GM23338 (cell line): ENCODE results near the gene CEACAM5. TPM values are rescaled to one million over a fixed set of nuclear protein-coding genes. Genes with fewer than 3 reads are reported as not detected.

Source experiments
- ATAC-seq: fragments of 200-7000 bp; cut with Tn5 transposase; 3 replicates; pipeline ENCODE4 v1.9.1; 2020
- DNase-seq: peaks from one replicate; pipeline ENCODE4 v3.0.0-alpha.2; 2015; ENCODE audit warnings: low spot score
- H2AFZ ChIP-seq: fragments of 200-600 bp; sonication (generic); 2 replicates; pipeline ENCODE4 v1.8.0; 2016; ENCODE audit warnings: antibody characterized with exemption, mild to moderate bottlenecking, moderate library complexity
- H3F3A ChIP-seq: fragments of 200-600 bp; sonication (generic); replicated peaks from 2 replicates; pipeline ENCODE4 v1.8.0; 2017; ENCODE audit warnings: antibody characterized with exemption, mixed run types, low read depth
- H3K27ac ChIP-seq: fragments of 200-600 bp; sonication (generic); 2 replicates; pipeline ENCODE4 v1.6.1; 2016; ENCODE audit warnings: low read depth
- H3K27me3 ChIP-seq: fragments of 200-600 bp; sonication (generic); 2 replicates; pipeline ENCODE4 v1.8.0; 2016; ENCODE audit warnings: mild to moderate bottlenecking, mixed run types, moderate library complexity; ENCODE audit not compliant: insufficient read depth
- H3K36me3 ChIP-seq: fragments of 200-600 bp; sonication (generic); 2 replicates; pipeline ENCODE4 v1.8.0; 2016; ENCODE audit warnings: mild to moderate bottlenecking; ENCODE audit not compliant: insufficient read depth
- H3K4me1 ChIP-seq: fragments of 200-600 bp; sonication (generic); 2 replicates; pipeline ENCODE4 v1.8.0; 2016; ENCODE audit warnings: mild to moderate bottlenecking, moderate library complexity; ENCODE audit not compliant: insufficient read depth
- H3K4me2 ChIP-seq: fragments of 200-600 bp; sonication (generic); 2 replicates; pipeline ENCODE4 v1.7.1; 2017; ENCODE audit warnings: mixed run types
- H3K4me3 ChIP-seq: fragments of 200-600 bp; sonication (generic); 2 replicates; pipeline ENCODE4 v1.6.1; 2016; ENCODE audit warnings: mixed run types
- H3K79me2 ChIP-seq: fragments of 200-600 bp; sonication (generic); replicated peaks from 2 replicates; pipeline ENCODE4 v1.8.0; 2017; ENCODE audit warnings: mild to moderate bottlenecking; ENCODE audit not compliant: insufficient read depth
- H3K9me2 ChIP-seq: fragments of 200-600 bp; sonication (generic); 2 replicates; pipeline ENCODE4 v1.8.0; 2017; ENCODE audit not compliant: insufficient read depth
- H4K20me1 ChIP-seq: fragments of 200-600 bp; sonication (generic); replicated peaks from 2 replicates; pipeline ENCODE4 v1.8.0; 2017; ENCODE audit warnings: mild to moderate bottlenecking; ENCODE audit not compliant: insufficient read depth
- H3K27ac Mint-ChIP-seq: 2 replicates; pipeline ENCODE4 v1.8.0; 2020; ENCODE audit warnings: inconsistent platforms, mild to moderate bottlenecking, moderate library complexity, mixed read lengths
- H3K27me3 Mint-ChIP-seq: 3 replicates; pipeline ENCODE4 v1.8.0; 2022; ENCODE audit warnings: low read depth, mild to moderate bottlenecking, moderate library complexity, mixed read lengths, inconsistent platforms; ENCODE audit not compliant: insufficient read depth, poor library complexity
- H3K36me3 Mint-ChIP-seq: 3 replicates; pipeline ENCODE4 v1.8.0; 2021; ENCODE audit warnings: low read depth, mild to moderate bottlenecking, inconsistent platforms, moderate library complexity, mixed read lengths
- H3K4me1 Mint-ChIP-seq: 3 replicates; pipeline ENCODE4 v1.8.0; 2020; ENCODE audit warnings: mild to moderate bottlenecking, inconsistent platforms, mixed read lengths
- H3K4me3 Mint-ChIP-seq: 3 replicates; pipeline ENCODE4 v1.8.0; 2021; ENCODE audit warnings: moderate library complexity, mild to moderate bottlenecking, inconsistent platforms, mixed read lengths
- H3K9me3 Mint-ChIP-seq: 3 replicates; pipeline ENCODE4 v1.8.0; 2020; ENCODE audit warnings: moderate library complexity, mild to moderate bottlenecking, inconsistent platforms, mixed read lengths
- CREB1 ChIP-seq: fragments of 250-450 bp; sonication (Bioruptor Pico); IDR thresholded peaks from 2 replicates; pipeline ENCODE4 v1.5.0; 2020; ENCODE audit warnings: low read depth, mild to moderate bottlenecking, moderate library complexity
- CTCF ChIP-seq, 2 experiments: fragments of 200-600 bp in 1 of 2; sonication (generic) in 1 of 2; conservative IDR thresholded peaks; 2 replicates each; pipeline versions ENCODE4 v1.5.1 to v1.6.1; 2016 to 2017; ENCODE audit warnings: antibody characterized with exemption in 2 of 2, low read depth in 2 of 2, mild to moderate bottlenecking in 2 of 2, moderate library complexity in 1 of 2
- ETS1 ChIP-seq: IDR thresholded peaks from 2 replicates; pipeline ENCODE4 v1.6.1; 2016; ENCODE audit warnings: antibody characterized with exemption
- EZH2 ChIP-seq: fragments of 200-600 bp; sonication (generic); IDR thresholded peaks from one replicate; pipeline ENCODE4 v1.8.0; 2017; ENCODE audit warnings: antibody characterized with exemption, mild to moderate bottlenecking, low read depth; ENCODE audit not compliant: unreplicated experiment
- EZH2phosphoT487 ChIP-seq: fragments of 200-600 bp; sonication (generic); IDR thresholded peaks from one replicate; pipeline ENCODE4 v1.8.1; 2018; ENCODE audit warnings: antibody characterized with exemption; ENCODE audit not compliant: unreplicated experiment
- JUNB ChIP-seq: IDR thresholded peaks from one replicate; pipeline ENCODE4 v1.6.1; 2016; ENCODE audit warnings: antibody characterized with exemption; ENCODE audit not compliant: unreplicated experiment
- NANOG ChIP-seq: IDR thresholded peaks from 2 replicates; pipeline ENCODE4 v1.6.1; 2016; ENCODE audit warnings: antibody characterized with exemption, borderline replicate concordance
- POLR2AphosphoS5 ChIP-seq: IDR thresholded peaks from 2 replicates; pipeline ENCODE4 v1.6.1; 2016; ENCODE audit warnings: antibody characterized with exemption, low read depth
- STAT1 ChIP-seq: IDR thresholded peaks from one replicate; pipeline ENCODE4 v1.6.1; 2016; ENCODE audit warnings: antibody characterized with exemption; ENCODE audit not compliant: unreplicated experiment
- ZNF114 ChIP-seq: fragments of 250-450 bp; sonication (Bioruptor Pico); IDR thresholded peaks from 2 replicates; pipeline ENCODE4 v1.5.0; 2020; ENCODE audit warnings: mild to moderate bottlenecking, moderate library complexity
- ZNF331 ChIP-seq: fragments of 250-450 bp; sonication (Bioruptor Pico); IDR thresholded peaks from 2 replicates; pipeline ENCODE4 v1.5.0; 2020; ENCODE audit warnings: low read depth, mild to moderate bottlenecking, moderate library complexity
- ZNF462 ChIP-seq: fragments of 250-450 bp; sonication (Bioruptor Pico); IDR thresholded peaks from 2 replicates; pipeline ENCODE4 v1.5.0; 2020; ENCODE audit warnings: mild to moderate bottlenecking, moderate library complexity
- long read RNA-seq: library from polyadenylated mRNA; unstranded; transcript quantifications from one replicate; pipeline ENCODE4 v2.0.0, GENCODE V29; 2020; ENCODE audit not compliant: unreplicated experiment
- polyA plus RNA-seq: library from polyadenylated mRNA; unstranded; fragments of >200 nt; fragmentation: Nextera tagmentation; extraction: Ambion mirVana; gene quantifications from 2 replicates; pipeline ENCODE4 v1.2.1, GENCODE V29; 2016
- total RNA-seq: library from RNA; depleted of rRNA; stranded (reverse); fragments of >200 nt; shearing (Covaris generic); gene quantifications from 2 replicates; pipeline ENCODE4 v1.2.3, GENCODE V29; 2014; rRNA removed
- TF ChIP-seq, protein P1 (sequence below): IDR thresholded peaks from one replicate; pipeline ENCODE4 v1.6.1; 2018; ENCODE audit warnings: antibody characterized with exemption; ENCODE audit not compliant: unreplicated experiment

CEACAM5 gene
- total RNA-seq (not detected in 2 replicates), polyA plus RNA-seq (not detected in 2 replicates)
- long read RNA-seq, result 0 reads

DNA sequence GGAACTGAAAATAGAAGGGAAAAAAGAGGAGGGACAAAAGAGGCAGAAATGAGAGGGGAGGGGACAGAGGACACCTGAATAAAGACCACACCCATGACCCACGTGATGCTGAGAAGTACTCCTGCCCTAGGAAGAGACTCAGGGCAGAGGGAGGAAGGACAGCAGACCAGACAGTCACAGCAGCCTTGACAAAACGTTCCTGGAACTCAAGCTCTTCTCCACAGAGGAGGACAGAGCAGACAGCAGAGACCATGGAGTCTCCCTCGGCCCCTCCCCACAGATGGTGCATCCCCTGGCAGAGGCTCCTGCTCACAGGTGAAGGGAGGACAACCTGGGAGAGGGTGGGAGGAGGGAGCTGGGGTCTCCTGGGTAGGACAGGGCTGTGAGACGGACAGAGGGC lies at the start of gene CEACAM5:
CEACAM5 (plus strand) TSS at position 146 of the 400 bp plus-strand sequence; CDS start at position 252, 106 bp downstream.
- no peak for ATAC-seq
- no peaks in the 10 kb centered on the region for H3K36me3 ChIP-seq
- no peak within 1 kb of the TSS for H3K27ac ChIP-seq
- no peaks in the 10 kb centered on the region for H3K9me3 Mint-ChIP-seq
- H3K9me2 ChIP-seq, result no peaks in the 10 kb centered on the region
- H3K27me3 ChIP-seq, result no peaks in the 10 kb centered on the region
- TF ChIP-seq NANOG, result no peak
- TF ChIP-seq EZH2phosphoT487, result no peak
- no peak for TF ChIP-seq ZNF331 (CRISPR knock-in tag)
- TF ChIP-seq EZH2, result no peak
- no peak for TF ChIP-seq ZNF462 (CRISPR knock-in tag)
- no peak for TF ChIP-seq JUNB
- no peak for TF ChIP-seq POLR2AphosphoS5
- TF ChIP-seq, protein P1, sequence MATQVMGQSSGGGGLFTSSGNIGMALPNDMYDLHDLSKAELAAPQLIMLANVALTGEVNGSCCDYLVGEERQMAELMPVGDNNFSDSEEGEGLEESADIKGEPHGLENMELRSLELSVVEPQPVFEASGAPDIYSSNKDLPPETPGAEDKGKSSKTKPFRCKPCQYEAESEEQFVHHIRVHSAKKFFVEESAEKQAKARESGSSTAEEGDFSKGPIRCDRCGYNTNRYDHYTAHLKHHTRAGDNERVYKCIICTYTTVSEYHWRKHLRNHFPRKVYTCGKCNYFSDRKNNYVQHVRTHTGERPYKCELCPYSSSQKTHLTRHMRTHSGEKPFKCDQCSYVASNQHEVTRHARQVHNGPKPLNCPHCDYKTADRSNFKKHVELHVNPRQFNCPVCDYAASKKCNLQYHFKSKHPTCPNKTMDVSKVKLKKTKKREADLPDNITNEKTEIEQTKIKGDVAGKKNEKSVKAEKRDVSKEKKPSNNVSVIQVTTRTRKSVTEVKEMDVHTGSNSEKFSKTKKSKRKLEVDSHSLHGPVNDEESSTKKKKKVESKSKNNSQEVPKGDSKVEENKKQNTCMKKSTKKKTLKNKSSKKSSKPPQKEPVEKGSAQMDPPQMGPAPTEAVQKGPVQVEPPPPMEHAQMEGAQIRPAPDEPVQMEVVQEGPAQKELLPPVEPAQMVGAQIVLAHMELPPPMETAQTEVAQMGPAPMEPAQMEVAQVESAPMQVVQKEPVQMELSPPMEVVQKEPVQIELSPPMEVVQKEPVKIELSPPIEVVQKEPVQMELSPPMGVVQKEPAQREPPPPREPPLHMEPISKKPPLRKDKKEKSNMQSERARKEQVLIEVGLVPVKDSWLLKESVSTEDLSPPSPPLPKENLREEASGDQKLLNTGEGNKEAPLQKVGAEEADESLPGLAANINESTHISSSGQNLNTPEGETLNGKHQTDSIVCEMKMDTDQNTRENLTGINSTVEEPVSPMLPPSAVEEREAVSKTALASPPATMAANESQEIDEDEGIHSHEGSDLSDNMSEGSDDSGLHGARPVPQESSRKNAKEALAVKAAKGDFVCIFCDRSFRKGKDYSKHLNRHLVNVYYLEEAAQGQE, result no peak
- no peak for TF ChIP-seq ETS1
- no peak for TF ChIP-seq CTCF (conservative IDR thresholded peaks at IDR 0.05; ENCODE audit: low read depth in 2 of 2)
- no peak for TF ChIP-seq STAT1
- TF ChIP-seq ZNF114 (CRISPR knock-in tag), result no peak
- TF ChIP-seq CREB1 (CRISPR knock-in tag), result no peak
- H3F3A ChIP-seq, result no peaks in the 10 kb centered on the region
- no peaks in the 10 kb centered on the region for H3K36me3 Mint-ChIP-seq
- no peaks in the 10 kb centered on the region for H3K79me2 ChIP-seq
- H3K4me3 ChIP-seq, result no peak within 1 kb of the TSS
- H3K4me1 Mint-ChIP-seq, result peaks cover 2% of the 10 kb centered on the region; the same call in 1 of the 3 replicates
- no peak within 1 kb of the TSS for H3K4me3 Mint-ChIP-seq
- H4K20me1 ChIP-seq, result peaks cover 4% of the 10 kb centered on the region; the same call in 1 of the 2 replicates
- H3K4me2 ChIP-seq, result no peak within 1 kb of the TSS
- DNase-seq, result no peak
- H3K4me1 ChIP-seq, result no peaks in the 10 kb centered on the region
- H2AFZ ChIP-seq, result no peak within 1 kb of the TSS
- no peak within 1 kb of the TSS for H3K27ac Mint-ChIP-seq
- H3K27me3 Mint-ChIP-seq, result peaks cover 17% of the 10 kb centered on the region
